H1 (cell line): ENCODE results near the gene CAMP.

ENCODE experiments used
- EZH2 ChIP-seq: fragments of 200-600 bp; sonication (generic); IDR thresholded peaks from 2 replicates; pipeline ENCODE4 v1.7.1; 2012; ENCODE audit warnings: low read depth, mild to moderate bottlenecking, moderate library complexity, low read length, inconsistent platforms; ENCODE audit not compliant: severe bottlenecking
- TF ChIP-seq, protein P1 (sequence below), 3 experiments: IDR thresholded peaks; 1 replicate in 2 of 3; 2 replicates in 1 of 3; pipeline versions ENCODE4 v1.5.1 to v1.6.1; 2011; ENCODE audit warnings: low read length in 3 of 3, mild to moderate bottlenecking in 3 of 3, inconsistent platforms in 2 of 3, low read depth in 1 of 3, moderate library complexity in 1 of 3; ENCODE audit not compliant: insufficient read depth in 1 of 3; ENCODE audit errors: control extremely low read depth in 1 of 3

DNA sequence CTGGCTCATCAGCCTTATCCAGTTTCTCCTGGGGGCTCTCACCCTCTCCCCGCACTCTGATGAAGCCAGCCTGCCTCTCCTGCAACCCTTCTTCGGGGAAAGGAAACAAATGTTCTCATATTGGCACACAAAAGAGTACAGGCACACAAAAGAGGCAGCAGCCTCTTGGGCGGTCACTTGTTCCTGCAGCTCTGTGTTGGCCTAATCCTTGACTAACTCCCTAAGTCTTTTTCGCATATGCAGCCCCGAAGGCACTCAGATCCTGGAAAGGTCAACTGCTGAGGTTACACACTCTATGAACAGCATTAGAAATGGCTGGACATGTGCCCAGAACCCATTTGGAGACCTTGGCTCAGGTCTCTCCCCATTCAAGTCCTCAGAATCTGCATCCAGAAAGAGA is 7.4 kb upstream of the CAMP start:
- TF ChIP-seq, protein P1, sequence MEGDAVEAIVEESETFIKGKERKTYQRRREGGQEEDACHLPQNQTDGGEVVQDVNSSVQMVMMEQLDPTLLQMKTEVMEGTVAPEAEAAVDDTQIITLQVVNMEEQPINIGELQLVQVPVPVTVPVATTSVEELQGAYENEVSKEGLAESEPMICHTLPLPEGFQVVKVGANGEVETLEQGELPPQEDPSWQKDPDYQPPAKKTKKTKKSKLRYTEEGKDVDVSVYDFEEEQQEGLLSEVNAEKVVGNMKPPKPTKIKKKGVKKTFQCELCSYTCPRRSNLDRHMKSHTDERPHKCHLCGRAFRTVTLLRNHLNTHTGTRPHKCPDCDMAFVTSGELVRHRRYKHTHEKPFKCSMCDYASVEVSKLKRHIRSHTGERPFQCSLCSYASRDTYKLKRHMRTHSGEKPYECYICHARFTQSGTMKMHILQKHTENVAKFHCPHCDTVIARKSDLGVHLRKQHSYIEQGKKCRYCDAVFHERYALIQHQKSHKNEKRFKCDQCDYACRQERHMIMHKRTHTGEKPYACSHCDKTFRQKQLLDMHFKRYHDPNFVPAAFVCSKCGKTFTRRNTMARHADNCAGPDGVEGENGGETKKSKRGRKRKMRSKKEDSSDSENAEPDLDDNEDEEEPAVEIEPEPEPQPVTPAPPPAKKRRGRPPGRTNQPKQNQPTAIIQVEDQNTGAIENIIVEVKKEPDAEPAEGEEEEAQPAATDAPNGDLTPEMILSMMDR (IDR thresholded peaks at IDR 0.05; ENCODE audit: control extremely low read depth in 1 of 3, insufficient read depth in 1 of 3, low read depth in 1 of 3, low read length in 3 of 3) = no peak
- TF ChIP-seq EZH2 = no peak
